Fibroblast of villous mesenchyme (primary cell): ENCODE data around the gene OPTC. TPM values are rescaled to one million over a fixed set of nuclear protein-coding genes. Genes with fewer than 3 reads are reported as not detected.
A peak's percentile ranks its signal among the peaks of the same experiment; 100 is the strongest.

ENCODE experiments used
- DNase-seq: peaks from one replicate; pipeline ENCODE4 v3.0.0-alpha.2; 2010; ENCODE audit warnings: low read depth
- H3K4me3 ChIP-seq: 2 replicates; pipeline ENCODE4 v1.5.1; 2011; ENCODE audit warnings: low read depth, mild to moderate bottlenecking, low read length
- total RNA-seq: library from RNA; depleted of rRNA; stranded (reverse); fragments of >200 nt; gene quantifications from 2 replicates; pipeline ENCODE4 v1.2.3, GENCODE V29; 2012
- TF ChIP-seq, protein P1 (sequence below): IDR thresholded peaks from 2 replicates; pipeline ENCODE4 v1.5.1; 2012; ENCODE audit warnings: low read depth, mild to moderate bottlenecking, low read length; ENCODE audit not compliant: insufficient read depth

Gene OPTC
- total RNA-seq, 1 donor: not detected

DNA sequence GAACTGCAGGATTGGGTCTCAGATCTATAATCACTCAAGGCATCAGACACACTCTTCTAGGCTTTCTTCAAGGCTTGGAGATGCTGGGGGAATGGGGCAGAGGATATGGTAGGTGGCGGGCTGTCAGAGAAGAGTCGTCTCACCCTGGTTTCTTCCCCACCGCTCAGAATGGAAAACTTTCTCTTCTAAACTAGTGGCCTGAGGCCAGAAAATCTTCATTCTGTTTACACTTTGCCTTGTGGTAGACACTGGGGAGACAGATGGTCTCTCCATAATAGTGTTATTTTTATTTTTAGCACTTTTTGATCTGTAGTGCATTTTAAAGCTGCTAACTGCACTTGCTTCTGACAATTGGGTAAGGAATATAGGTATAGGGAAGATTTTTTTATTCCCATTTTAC, 15.7 kb upstream of the OPTC start:
- H3K4me3 ChIP-seq: no peak overlapping the region
- peak; percentile 16 for DNase-seq
- TF ChIP-seq, protein P1, sequence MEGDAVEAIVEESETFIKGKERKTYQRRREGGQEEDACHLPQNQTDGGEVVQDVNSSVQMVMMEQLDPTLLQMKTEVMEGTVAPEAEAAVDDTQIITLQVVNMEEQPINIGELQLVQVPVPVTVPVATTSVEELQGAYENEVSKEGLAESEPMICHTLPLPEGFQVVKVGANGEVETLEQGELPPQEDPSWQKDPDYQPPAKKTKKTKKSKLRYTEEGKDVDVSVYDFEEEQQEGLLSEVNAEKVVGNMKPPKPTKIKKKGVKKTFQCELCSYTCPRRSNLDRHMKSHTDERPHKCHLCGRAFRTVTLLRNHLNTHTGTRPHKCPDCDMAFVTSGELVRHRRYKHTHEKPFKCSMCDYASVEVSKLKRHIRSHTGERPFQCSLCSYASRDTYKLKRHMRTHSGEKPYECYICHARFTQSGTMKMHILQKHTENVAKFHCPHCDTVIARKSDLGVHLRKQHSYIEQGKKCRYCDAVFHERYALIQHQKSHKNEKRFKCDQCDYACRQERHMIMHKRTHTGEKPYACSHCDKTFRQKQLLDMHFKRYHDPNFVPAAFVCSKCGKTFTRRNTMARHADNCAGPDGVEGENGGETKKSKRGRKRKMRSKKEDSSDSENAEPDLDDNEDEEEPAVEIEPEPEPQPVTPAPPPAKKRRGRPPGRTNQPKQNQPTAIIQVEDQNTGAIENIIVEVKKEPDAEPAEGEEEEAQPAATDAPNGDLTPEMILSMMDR: no peak

DNA sequence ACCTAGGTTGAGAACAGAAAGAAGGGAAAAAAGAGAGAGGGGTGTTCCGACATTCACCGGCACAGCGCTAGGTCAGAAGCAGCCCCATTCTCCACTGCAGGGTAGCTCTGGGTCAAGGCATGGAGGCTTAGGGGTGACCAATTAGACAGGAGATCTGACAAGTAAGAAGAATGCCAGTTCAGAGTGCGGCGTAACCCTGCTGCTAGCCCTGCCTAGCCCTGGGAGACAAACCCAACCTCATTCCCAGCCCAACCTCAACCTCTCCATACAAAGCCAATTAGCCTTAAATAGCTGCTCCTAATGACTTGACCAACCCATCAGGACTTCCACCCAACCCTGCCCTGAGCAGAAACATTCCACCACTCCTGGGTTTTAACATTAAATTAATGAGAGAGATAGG, 15.0 kb upstream of the OPTC start:
- TF ChIP-seq, protein P1: no peak

DNA sequence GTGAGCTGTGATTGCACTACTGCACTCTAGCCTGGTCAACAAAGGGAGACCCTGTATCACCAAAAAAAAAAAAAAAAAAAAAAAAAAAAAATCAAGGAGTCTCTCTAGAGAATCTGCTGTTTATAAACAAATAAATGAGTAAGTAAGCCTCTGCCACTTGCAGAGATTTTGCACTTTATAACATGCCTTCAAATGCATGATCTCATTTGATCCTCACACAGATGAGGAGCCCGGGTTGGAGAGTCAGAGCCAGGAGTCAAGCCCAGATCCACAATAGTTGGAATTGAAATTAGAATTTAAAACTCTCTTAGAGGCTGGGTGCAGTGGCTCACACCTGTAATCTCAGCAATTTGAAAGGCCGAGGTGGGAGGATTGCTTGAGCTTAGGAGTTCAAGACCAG, 14.3 kb upstream of the OPTC start:
- TF ChIP-seq, protein P1: no peak
- peak; percentile 23 for DNase-seq
- H3K4me3 ChIP-seq: no peak overlapping the region

More for the DNA sequence above, 15.0 kb upstream of the OPTC start:
- no peak overlapping the region for H3K4me3 ChIP-seq
- no peak for DNase-seq

DNA sequence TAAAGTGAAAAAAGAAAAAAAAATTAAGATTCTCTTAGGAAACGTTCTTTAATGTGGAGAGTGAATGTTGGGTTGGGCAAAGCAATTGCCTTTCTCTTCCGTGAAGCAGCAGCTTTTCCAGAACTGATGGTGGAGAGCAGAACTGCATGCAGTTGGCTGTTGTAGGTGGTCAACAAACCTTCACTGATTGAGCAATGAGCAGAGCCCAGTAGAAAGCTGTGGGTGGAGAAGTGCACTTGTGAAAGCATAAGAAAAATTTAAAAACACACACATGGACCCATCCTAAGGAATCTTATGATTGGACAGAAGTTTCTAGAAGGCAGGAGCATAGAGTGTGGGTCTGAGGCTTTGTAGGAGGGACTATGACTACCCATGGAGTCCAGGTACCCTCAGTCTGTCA, 13.9 kb upstream of the OPTC start:
- TF ChIP-seq, protein P1: no peak
- peak; percentile 74 for DNase-seq
- H3K4me3 ChIP-seq: no peak overlapping the region

DNA sequence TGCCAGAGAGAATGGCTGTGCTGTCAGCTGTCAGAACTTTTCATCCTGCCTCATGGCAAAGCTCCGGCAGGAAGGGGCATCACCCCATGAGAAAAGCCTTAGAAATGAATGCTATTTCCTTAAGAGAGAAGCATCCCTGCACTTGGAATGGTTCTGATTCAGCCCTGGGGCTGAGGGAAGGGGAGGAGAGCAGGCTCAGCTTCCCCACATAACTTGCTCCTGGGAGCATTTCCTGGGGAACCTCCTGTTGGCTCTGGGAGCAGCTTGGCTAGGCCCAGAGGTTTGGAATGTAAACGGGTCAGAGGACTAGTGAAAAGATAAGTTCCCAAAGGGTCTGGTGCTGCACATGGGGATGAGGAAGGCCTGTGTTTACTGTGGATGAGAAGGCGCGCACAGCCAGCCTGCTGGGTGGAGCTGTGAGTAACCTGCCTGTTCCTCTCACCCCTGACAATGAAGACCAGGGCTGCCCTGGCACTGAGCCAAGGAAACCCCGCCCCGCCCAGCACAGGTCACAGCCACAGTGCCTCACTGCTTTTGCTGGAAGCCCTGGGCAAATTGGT, 13.3 kb upstream of the OPTC start:
- DNase-seq: peak; percentile 94
- TF ChIP-seq, protein P1: no peak
- no peak overlapping the region for H3K4me3 ChIP-seq

DNA sequence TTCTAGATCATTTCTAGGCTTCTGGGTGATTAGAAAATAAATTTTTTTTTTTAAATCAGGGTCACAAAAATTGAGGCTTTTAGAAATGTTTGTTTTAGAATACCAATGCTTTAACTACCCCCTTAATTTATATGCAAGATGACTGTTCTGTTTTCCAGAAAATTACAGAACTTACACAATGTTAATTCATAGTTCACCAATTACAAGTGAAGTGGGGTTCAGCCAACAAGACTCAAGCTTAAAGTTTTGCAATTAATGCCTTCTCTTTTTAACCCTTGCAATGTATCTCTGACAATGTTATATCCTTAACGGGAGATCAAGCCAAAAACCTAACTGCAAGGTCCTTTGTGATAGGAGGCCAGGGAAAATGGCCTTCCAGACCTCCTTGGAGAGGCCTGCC, 12.8 kb upstream of the OPTC start:
- TF ChIP-seq, protein P1: no peak
- no peak overlapping the region for H3K4me3 ChIP-seq
- DNase-seq: peak; percentile 21
